ENCODE measurements around the gene LCLAT1. TPM values are rescaled to one million over a fixed set of nuclear protein-coding genes. Genes with fewer than 3 reads are reported as not detected.
"Not testable (repeated sequence)": the region's sequence is repeated elsewhere in the genome, so short reads cannot be mapped to it uniquely, and the experiment has no call there.

The LCLAT1 gene
- total RNA-seq, 1 donor from 2014 or later = 31.4 TPM

- no peaks in the 10 kb centered on the region for H3K36me3 Mint-ChIP-seq (ENCODE audit: low read depth)
- intact Hi-C loops (cut with micrococcal nuclease) = no loop called here
- no peaks in the 10 kb centered on the region for H3K9me3 Mint-ChIP-seq
- no peak overlapping the region for H3K27ac Mint-ChIP-seq
- H3K27me3 Mint-ChIP-seq = no peaks in the 10 kb centered on the region
- H3K4me1 Mint-ChIP-seq = peaks cover 16% of the 10 kb centered on the region
- no peak overlapping the region for H3K4me3 Mint-ChIP-seq
- no peak for DNase-seq
Measured at GRCh38 chr2:30631051-30631671, 184.1 kb downstream of the LCLAT1 start.

DNA sequence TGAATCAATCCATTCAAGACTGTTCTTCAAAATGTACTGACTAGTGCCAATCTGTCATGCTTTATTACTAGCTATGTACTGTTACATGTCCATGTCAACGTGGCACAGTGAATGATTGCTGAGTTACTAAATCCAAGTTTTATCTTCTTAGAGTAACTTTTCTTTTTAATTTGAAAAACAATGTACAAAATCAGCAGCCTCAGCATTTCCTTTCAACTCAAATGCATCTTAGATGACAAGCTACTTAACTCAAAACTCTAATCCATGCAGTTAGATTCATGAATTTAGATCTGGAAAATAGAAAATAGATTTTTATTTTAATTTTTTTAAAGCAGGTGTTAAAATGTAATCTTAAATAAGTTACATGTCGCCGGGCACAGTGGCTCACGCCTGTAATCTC lies 186.0 kb downstream of the LCLAT1 start:
- Mint-ChIP-seq H3K27me3 (no peaks in the 10 kb centered on the region), H3K4me1 (peaks cover 8% of the 10 kb centered on the region), H3K4me3 (no peak overlapping the region), H3K27ac (no peak overlapping the region), H3K9me3 (no peaks in the 10 kb centered on the region), H3K36me3 (ENCODE audit: low read depth) (no peaks in the 10 kb centered on the region)
- no peak for DNase-seq
- intact Hi-C loops (cut with micrococcal nuclease) = no loop called here

GRCh38 chr2:30636311-30636710 lies 189.3 kb downstream of the LCLAT1 start:
- Mint-ChIP-seq H3K4me1 (peaks cover under 1% of the 10 kb centered on the region), H3K27me3 (no peaks in the 10 kb centered on the region), H3K36me3 (ENCODE audit: low read depth) (peaks cover 14% of the 10 kb centered on the region), H3K4me3 (no peak overlapping the region), H3K27ac (no peak overlapping the region), H3K9me3 (no peaks in the 10 kb centered on the region)
- DNase-seq = no peak
- intact Hi-C loops (cut with micrococcal nuclease) = no loop called here

GRCh38 chr2:30639836-30640235 lies 192.8 kb downstream of the LCLAT1 start:
- no peaks in the 10 kb centered on the region for H3K9me3 Mint-ChIP-seq
- H3K4me1 Mint-ChIP-seq = no peaks in the 10 kb centered on the region
- intact Hi-C loops (cut with micrococcal nuclease) = no loop called here
- no peak overlapping the region for H3K27ac Mint-ChIP-seq
- no peak overlapping the region for H3K4me3 Mint-ChIP-seq
- DNase-seq = no peak
- H3K36me3 Mint-ChIP-seq (ENCODE audit: low read depth) = peaks cover 18% of the 10 kb centered on the region
- H3K27me3 Mint-ChIP-seq = no peaks in the 10 kb centered on the region

DNA sequence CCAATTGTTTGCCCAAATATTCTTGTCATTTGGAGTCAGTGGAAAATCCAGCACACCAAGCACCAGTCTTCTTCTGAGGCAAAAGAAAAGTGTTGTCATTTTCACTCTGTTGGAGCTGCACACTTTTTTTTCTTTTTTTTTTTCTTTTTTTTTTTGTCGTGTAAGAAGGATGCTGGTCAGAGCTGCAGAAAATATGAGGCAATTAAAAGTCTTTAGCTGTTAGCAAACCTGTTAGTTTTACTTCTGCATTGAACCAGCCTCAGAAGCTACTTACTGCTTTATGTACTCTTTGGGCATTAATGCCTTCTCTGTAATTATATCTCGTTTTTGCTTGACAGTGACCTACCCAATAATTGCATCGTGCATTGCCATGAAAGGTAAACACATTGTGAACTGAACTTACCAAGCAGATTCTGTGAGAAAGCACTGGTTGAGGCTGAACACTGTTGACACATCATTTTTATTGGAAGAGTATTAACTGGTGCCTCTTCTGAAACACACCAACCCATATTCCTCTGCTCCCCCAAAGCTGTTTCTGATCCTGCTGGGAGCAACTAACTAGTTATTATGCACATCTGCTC lies 194.8 kb downstream of the LCLAT1 start:
- Mint-ChIP-seq H3K36me3 (ENCODE audit: low read depth) (peaks cover 18% of the 10 kb centered on the region), H3K4me3 (no peak overlapping the region), H3K4me1 (no peaks in the 10 kb centered on the region), H3K27me3 (no peaks in the 10 kb centered on the region), H3K9me3 (no peaks in the 10 kb centered on the region), H3K27ac (no peak overlapping the region)
- DNase-seq = no peak
- intact Hi-C loops (cut with micrococcal nuclease) = no loop called here

DNA sequence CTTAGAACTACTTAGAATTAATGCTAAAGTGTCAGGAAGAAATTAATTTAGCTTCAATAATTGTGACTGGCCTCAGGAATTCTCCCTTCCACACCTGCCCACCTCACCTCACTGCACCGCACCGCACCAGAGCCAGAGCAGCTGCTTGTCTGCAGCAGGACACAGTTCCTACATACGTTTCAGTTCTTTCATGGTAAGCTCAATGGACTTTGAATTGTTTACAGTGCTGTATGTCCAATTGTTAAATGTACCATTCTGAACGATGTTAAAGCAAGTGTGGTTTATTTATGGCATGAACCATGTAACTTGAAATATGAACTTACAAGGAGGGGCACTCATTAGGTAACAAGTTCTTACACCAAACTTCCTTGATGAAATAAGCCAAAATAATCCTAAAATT lies 196.0 kb downstream of the LCLAT1 start:
- H3K27ac Mint-ChIP-seq; DNase-seq; H3K4me1 Mint-ChIP-seq; H3K27me3 Mint-ChIP-seq; H3K9me3 Mint-ChIP-seq; H3K4me3 Mint-ChIP-seq; intact Hi-C loops (cut with micrococcal nuclease): not testable (repeated sequence)
- peaks cover 18% of the 10 kb centered on the region for H3K36me3 Mint-ChIP-seq (ENCODE audit: low read depth)

- H3K27me3 Mint-ChIP-seq = no peaks in the 10 kb centered on the region
- H3K36me3 Mint-ChIP-seq (ENCODE audit: low read depth) = peaks cover 15% of the 10 kb centered on the region
- no peaks in the 10 kb centered on the region for H3K9me3 Mint-ChIP-seq
- H3K4me3 Mint-ChIP-seq = no peak overlapping the region
- DNase-seq = no peak
- intact Hi-C loops (cut with micrococcal nuclease) = no loop called here
- no peaks in the 10 kb centered on the region for H3K4me1 Mint-ChIP-seq
- no peak overlapping the region for H3K27ac Mint-ChIP-seq
Measured at GRCh38 chr2:30643674-30644073, 196.6 kb downstream of the LCLAT1 start.

- Mint-ChIP-seq H3K4me1 (no peaks in the 10 kb centered on the region), H3K9me3 (no peaks in the 10 kb centered on the region), H3K36me3 (ENCODE audit: low read depth) (peaks cover 10% of the 10 kb centered on the region), H3K27me3 (no peaks in the 10 kb centered on the region), H3K4me3 (no peak overlapping the region), H3K27ac (no peak overlapping the region)
- intact Hi-C loops (cut with micrococcal nuclease) = no loop called here
- DNase-seq = no peak
Measured at GRCh38 chr2:30645081-30645744, 198.2 kb downstream of the LCLAT1 start.

- no peaks in the 10 kb centered on the region for H3K4me1 Mint-ChIP-seq
- H3K4me3 Mint-ChIP-seq = no peak overlapping the region
- H3K27me3 Mint-ChIP-seq = no peaks in the 10 kb centered on the region
- peaks cover 7% of the 10 kb centered on the region for H3K36me3 Mint-ChIP-seq (ENCODE audit: low read depth)
- no peaks in the 10 kb centered on the region for H3K9me3 Mint-ChIP-seq
- intact Hi-C loops (cut with micrococcal nuclease) = no loop called here
- no peak for DNase-seq
- H3K27ac Mint-ChIP-seq = no peak overlapping the region
Measured at GRCh38 chr2:30645745-30646119, 198.7 kb downstream of the LCLAT1 start.

- DNase-seq = no peak
- intact Hi-C loops (cut with micrococcal nuclease) = no loop called here
- Mint-ChIP-seq H3K4me3 (no peak overlapping the region), H3K9me3 (no peaks in the 10 kb centered on the region), H3K4me1 (no peaks in the 10 kb centered on the region), H3K36me3 (ENCODE audit: low read depth) (no peaks in the 10 kb centered on the region), H3K27me3 (no peaks in the 10 kb centered on the region), H3K27ac (no peak overlapping the region)
Measured at GRCh38 chr2:30647752-30648457, 200.9 kb downstream of the LCLAT1 start.

- Mint-ChIP-seq H3K27ac (no peak overlapping the region), H3K4me1 (no peaks in the 10 kb centered on the region), H3K27me3 (no peaks in the 10 kb centered on the region), H3K36me3 (ENCODE audit: low read depth) (no peaks in the 10 kb centered on the region), H3K9me3 (no peaks in the 10 kb centered on the region), H3K4me3 (no peak overlapping the region)
- DNase-seq = no peak
- intact Hi-C loops (cut with micrococcal nuclease) = no loop called here
Measured at GRCh38 chr2:30649278-30649677, 202.2 kb downstream of the LCLAT1 start.

- no peak overlapping the region for H3K4me3 Mint-ChIP-seq
- no peak overlapping the region for H3K27ac Mint-ChIP-seq
- intact Hi-C loops (cut with micrococcal nuclease) = no loop called here
- no peaks in the 10 kb centered on the region for H3K9me3 Mint-ChIP-seq
- no peaks in the 10 kb centered on the region for H3K36me3 Mint-ChIP-seq (ENCODE audit: low read depth)
- no peaks in the 10 kb centered on the region for H3K27me3 Mint-ChIP-seq
- peak; percentile 45 for DNase-seq
- H3K4me1 Mint-ChIP-seq = no peaks in the 10 kb centered on the region
Measured at GRCh38 chr2:30649828-30650227, 202.8 kb downstream of the LCLAT1 start.

DNA sequence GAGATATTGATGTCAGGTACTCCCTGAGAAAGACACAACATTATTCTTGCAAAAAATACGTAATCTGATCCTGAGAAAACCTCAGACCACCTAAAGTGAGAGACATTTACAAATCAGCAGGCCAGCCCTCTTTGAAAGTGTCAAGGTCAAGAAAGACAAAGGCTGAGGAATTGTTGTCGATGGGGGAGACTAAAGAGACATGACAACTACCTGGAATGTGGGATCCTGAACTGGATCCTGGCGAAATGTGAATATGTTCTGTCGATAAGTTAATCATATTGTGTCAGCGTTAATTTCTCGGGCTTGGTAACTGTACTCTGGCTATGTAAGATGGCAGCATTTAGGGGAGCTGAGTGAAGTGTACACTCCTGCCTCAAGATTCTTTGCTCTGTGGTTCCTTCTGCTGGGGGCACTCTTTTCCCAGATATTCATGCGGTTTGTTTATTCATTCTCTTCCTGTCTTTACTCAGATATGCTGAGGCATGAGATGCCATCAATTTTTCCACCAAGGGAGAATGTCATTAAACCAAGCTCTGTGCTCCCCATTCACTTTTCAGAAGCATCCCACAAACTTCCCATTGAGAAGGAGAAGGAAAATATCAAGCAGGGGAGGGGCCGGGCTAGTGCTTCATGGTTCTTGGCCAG lies 205.3 kb downstream of the LCLAT1 start:
- H3K36me3 Mint-ChIP-seq (ENCODE audit: low read depth) = no peaks in the 10 kb centered on the region
- DNase-seq = no peak
- no peaks in the 10 kb centered on the region for H3K4me1 Mint-ChIP-seq
- no peaks in the 10 kb centered on the region for H3K9me3 Mint-ChIP-seq
- H3K27ac Mint-ChIP-seq = no peak overlapping the region
- H3K27me3 Mint-ChIP-seq = no peaks in the 10 kb centered on the region
- intact Hi-C loops (cut with micrococcal nuclease) = no loop called here
- H3K4me3 Mint-ChIP-seq = no peak overlapping the region

DNA sequence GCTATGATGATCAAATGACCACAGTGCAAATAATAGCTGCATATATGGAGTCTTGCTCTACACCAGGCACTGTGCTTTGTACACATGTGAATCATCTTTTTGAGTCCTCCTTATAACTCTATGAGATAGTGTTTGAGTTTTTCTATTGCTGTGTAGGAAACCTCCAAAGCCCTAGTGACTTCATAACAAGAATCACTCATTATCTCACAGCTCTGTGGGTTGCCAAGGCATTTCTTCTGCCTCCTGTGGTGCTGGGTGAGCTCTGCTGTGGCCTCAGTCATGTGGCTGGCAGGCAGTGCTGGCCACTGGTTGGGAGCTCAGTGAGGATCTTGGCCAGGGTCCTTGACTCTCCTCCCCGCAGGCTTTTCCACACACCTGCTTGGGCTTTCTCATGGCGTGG lies 206.8 kb downstream of the LCLAT1 start:
- Mint-ChIP-seq H3K4me3 (no peak overlapping the region), H3K27me3 (no peaks in the 10 kb centered on the region), H3K9me3 (no peaks in the 10 kb centered on the region), H3K4me1 (no peaks in the 10 kb centered on the region), H3K36me3 (ENCODE audit: low read depth) (no peaks in the 10 kb centered on the region), H3K27ac (no peak overlapping the region)
- intact Hi-C loops (cut with micrococcal nuclease) = no loop called here
- DNase-seq = no peak
